GM23338 (cell line): Measurements from ENCODE around the gene PLP2. TPM values are rescaled to one million over a fixed set of nuclear protein-coding genes. Genes with fewer than 3 reads are reported as not detected.

Source experiments
- ATAC-seq: fragments of 200-7000 bp; cut with Tn5 transposase; 3 replicates; pipeline ENCODE4 v1.9.1; 2020
- DNase-seq: peaks from one replicate; pipeline ENCODE4 v3.0.0-alpha.2; 2015; ENCODE audit warnings: low spot score
- H2AFZ ChIP-seq: fragments of 200-600 bp; sonication (generic); 2 replicates; pipeline ENCODE4 v1.8.0; 2016; ENCODE audit warnings: antibody characterized with exemption, mild to moderate bottlenecking, moderate library complexity
- H3F3A ChIP-seq: fragments of 200-600 bp; sonication (generic); replicated peaks from 2 replicates; pipeline ENCODE4 v1.8.0; 2017; ENCODE audit warnings: antibody characterized with exemption, mixed run types, low read depth
- H3K27ac ChIP-seq: fragments of 200-600 bp; sonication (generic); 2 replicates; pipeline ENCODE4 v1.6.1; 2016; ENCODE audit warnings: low read depth
- H3K27me3 ChIP-seq: fragments of 200-600 bp; sonication (generic); 2 replicates; pipeline ENCODE4 v1.8.0; 2016; ENCODE audit warnings: mild to moderate bottlenecking, mixed run types, moderate library complexity; ENCODE audit not compliant: insufficient read depth
- H3K36me3 ChIP-seq: fragments of 200-600 bp; sonication (generic); 2 replicates; pipeline ENCODE4 v1.8.0; 2016; ENCODE audit warnings: mild to moderate bottlenecking; ENCODE audit not compliant: insufficient read depth
- H3K4me1 ChIP-seq: fragments of 200-600 bp; sonication (generic); 2 replicates; pipeline ENCODE4 v1.8.0; 2016; ENCODE audit warnings: mild to moderate bottlenecking, moderate library complexity; ENCODE audit not compliant: insufficient read depth
- H3K4me2 ChIP-seq: fragments of 200-600 bp; sonication (generic); 2 replicates; pipeline ENCODE4 v1.7.1; 2017; ENCODE audit warnings: mixed run types
- H3K4me3 ChIP-seq: fragments of 200-600 bp; sonication (generic); 2 replicates; pipeline ENCODE4 v1.6.1; 2016; ENCODE audit warnings: mixed run types
- H3K79me2 ChIP-seq: fragments of 200-600 bp; sonication (generic); replicated peaks from 2 replicates; pipeline ENCODE4 v1.8.0; 2017; ENCODE audit warnings: mild to moderate bottlenecking; ENCODE audit not compliant: insufficient read depth
- H3K9me2 ChIP-seq: fragments of 200-600 bp; sonication (generic); 2 replicates; pipeline ENCODE4 v1.8.0; 2017; ENCODE audit not compliant: insufficient read depth
- H4K20me1 ChIP-seq: fragments of 200-600 bp; sonication (generic); replicated peaks from 2 replicates; pipeline ENCODE4 v1.8.0; 2017; ENCODE audit warnings: mild to moderate bottlenecking; ENCODE audit not compliant: insufficient read depth
- H3K27ac Mint-ChIP-seq: 2 replicates; pipeline ENCODE4 v1.8.0; 2020; ENCODE audit warnings: inconsistent platforms, mild to moderate bottlenecking, moderate library complexity, mixed read lengths
- H3K27me3 Mint-ChIP-seq: 3 replicates; pipeline ENCODE4 v1.8.0; 2022; ENCODE audit warnings: low read depth, mild to moderate bottlenecking, moderate library complexity, mixed read lengths, inconsistent platforms; ENCODE audit not compliant: insufficient read depth, poor library complexity
- H3K36me3 Mint-ChIP-seq: 3 replicates; pipeline ENCODE4 v1.8.0; 2021; ENCODE audit warnings: low read depth, mild to moderate bottlenecking, inconsistent platforms, moderate library complexity, mixed read lengths
- H3K4me1 Mint-ChIP-seq: 3 replicates; pipeline ENCODE4 v1.8.0; 2020; ENCODE audit warnings: mild to moderate bottlenecking, inconsistent platforms, mixed read lengths
- H3K4me3 Mint-ChIP-seq: 3 replicates; pipeline ENCODE4 v1.8.0; 2021; ENCODE audit warnings: moderate library complexity, mild to moderate bottlenecking, inconsistent platforms, mixed read lengths
- H3K9me3 Mint-ChIP-seq: 3 replicates; pipeline ENCODE4 v1.8.0; 2020; ENCODE audit warnings: moderate library complexity, mild to moderate bottlenecking, inconsistent platforms, mixed read lengths
- CREB1 ChIP-seq: fragments of 250-450 bp; sonication (Bioruptor Pico); IDR thresholded peaks from 2 replicates; pipeline ENCODE4 v1.5.0; 2020; ENCODE audit warnings: low read depth, mild to moderate bottlenecking, moderate library complexity
- EZH2 ChIP-seq: fragments of 200-600 bp; sonication (generic); IDR thresholded peaks from one replicate; pipeline ENCODE4 v1.8.0; 2017; ENCODE audit warnings: antibody characterized with exemption, mild to moderate bottlenecking, low read depth; ENCODE audit not compliant: unreplicated experiment
- NANOG ChIP-seq: IDR thresholded peaks from 2 replicates; pipeline ENCODE4 v1.6.1; 2016; ENCODE audit warnings: antibody characterized with exemption, borderline replicate concordance
- POLR2AphosphoS5 ChIP-seq: IDR thresholded peaks from 2 replicates; pipeline ENCODE4 v1.6.1; 2016; ENCODE audit warnings: antibody characterized with exemption, low read depth
- STAT1 ChIP-seq: IDR thresholded peaks from one replicate; pipeline ENCODE4 v1.6.1; 2016; ENCODE audit warnings: antibody characterized with exemption; ENCODE audit not compliant: unreplicated experiment
- ZNF114 ChIP-seq: fragments of 250-450 bp; sonication (Bioruptor Pico); IDR thresholded peaks from 2 replicates; pipeline ENCODE4 v1.5.0; 2020; ENCODE audit warnings: mild to moderate bottlenecking, moderate library complexity
- ZNF331 ChIP-seq: fragments of 250-450 bp; sonication (Bioruptor Pico); IDR thresholded peaks from 2 replicates; pipeline ENCODE4 v1.5.0; 2020; ENCODE audit warnings: low read depth, mild to moderate bottlenecking, moderate library complexity
- polyA plus RNA-seq: library from polyadenylated mRNA; unstranded; fragments of >200 nt; fragmentation: Nextera tagmentation; extraction: Ambion mirVana; gene quantifications from 2 replicates; pipeline ENCODE4 v1.2.1, GENCODE V29; 2016
- total RNA-seq: library from RNA; depleted of rRNA; stranded (reverse); fragments of >200 nt; shearing (Covaris generic); gene quantifications from 2 replicates; pipeline ENCODE4 v1.2.3, GENCODE V29; 2014
- TF ChIP-seq, protein P1 (sequence below): IDR thresholded peaks from 2 replicates; pipeline ENCODE4 v1.6.1; 2016; ENCODE audit warnings: antibody characterized with exemption
- TF ChIP-seq, protein P2 (sequence below), 2 experiments: fragments of 200-600 bp in 1 of 2; sonication (generic) in 1 of 2; conservative IDR thresholded peaks; 2 replicates each; pipeline versions ENCODE4 v1.5.1 to v1.6.1; 2016 to 2017; ENCODE audit warnings: antibody characterized with exemption in 2 of 2, low read depth in 2 of 2, mild to moderate bottlenecking in 2 of 2, moderate library complexity in 1 of 2

PLP2 gene
- total and polyA plus RNA-seq, 2 experiments from 2014 or later = 3.4 to 9.5 TPM

DNA sequence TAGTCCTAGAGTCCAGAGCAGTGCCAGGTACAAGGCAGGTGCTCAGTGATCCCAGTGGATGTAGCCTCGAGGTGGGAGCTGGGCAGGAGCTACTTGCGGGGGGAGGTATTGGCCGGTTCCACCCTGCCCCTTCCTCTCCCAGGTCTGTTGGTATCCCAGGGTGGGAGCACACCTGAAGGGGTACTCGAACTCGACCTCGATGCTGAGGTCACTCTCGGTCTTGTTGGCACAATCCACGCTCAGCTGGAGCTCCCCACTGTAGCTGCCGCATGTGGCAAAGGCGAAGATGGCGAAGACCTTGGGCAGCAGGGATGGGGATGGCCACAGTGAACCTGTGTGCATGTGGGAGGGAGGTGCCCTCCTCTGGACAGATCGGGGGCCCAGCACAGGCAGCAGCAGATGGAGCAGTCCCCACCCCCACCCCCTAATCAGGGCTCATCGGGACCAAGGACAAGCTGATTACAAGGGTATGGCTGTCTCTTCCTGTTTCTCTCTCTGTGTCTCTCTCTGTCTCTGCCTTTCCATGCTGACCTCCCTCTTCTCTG lies 25.9 kb downstream of the PLP2 start (continued):
- TF ChIP-seq, protein P1, sequence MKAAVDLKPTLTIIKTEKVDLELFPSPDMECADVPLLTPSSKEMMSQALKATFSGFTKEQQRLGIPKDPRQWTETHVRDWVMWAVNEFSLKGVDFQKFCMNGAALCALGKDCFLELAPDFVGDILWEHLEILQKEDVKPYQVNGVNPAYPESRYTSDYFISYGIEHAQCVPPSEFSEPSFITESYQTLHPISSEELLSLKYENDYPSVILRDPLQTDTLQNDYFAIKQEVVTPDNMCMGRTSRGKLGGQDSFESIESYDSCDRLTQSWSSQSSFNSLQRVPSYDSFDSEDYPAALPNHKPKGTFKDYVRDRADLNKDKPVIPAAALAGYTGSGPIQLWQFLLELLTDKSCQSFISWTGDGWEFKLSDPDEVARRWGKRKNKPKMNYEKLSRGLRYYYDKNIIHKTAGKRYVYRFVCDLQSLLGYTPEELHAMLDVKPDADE = no peak
- TF ChIP-seq STAT1 (no peak), NANOG (no peak), EZH2 (no peak), CREB1 (no peak)
- TF ChIP-seq, protein P2, sequence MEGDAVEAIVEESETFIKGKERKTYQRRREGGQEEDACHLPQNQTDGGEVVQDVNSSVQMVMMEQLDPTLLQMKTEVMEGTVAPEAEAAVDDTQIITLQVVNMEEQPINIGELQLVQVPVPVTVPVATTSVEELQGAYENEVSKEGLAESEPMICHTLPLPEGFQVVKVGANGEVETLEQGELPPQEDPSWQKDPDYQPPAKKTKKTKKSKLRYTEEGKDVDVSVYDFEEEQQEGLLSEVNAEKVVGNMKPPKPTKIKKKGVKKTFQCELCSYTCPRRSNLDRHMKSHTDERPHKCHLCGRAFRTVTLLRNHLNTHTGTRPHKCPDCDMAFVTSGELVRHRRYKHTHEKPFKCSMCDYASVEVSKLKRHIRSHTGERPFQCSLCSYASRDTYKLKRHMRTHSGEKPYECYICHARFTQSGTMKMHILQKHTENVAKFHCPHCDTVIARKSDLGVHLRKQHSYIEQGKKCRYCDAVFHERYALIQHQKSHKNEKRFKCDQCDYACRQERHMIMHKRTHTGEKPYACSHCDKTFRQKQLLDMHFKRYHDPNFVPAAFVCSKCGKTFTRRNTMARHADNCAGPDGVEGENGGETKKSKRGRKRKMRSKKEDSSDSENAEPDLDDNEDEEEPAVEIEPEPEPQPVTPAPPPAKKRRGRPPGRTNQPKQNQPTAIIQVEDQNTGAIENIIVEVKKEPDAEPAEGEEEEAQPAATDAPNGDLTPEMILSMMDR (conservative IDR thresholded peaks at IDR 0.05; ENCODE audit: low read depth in 2 of 2) = no peak

DNA sequence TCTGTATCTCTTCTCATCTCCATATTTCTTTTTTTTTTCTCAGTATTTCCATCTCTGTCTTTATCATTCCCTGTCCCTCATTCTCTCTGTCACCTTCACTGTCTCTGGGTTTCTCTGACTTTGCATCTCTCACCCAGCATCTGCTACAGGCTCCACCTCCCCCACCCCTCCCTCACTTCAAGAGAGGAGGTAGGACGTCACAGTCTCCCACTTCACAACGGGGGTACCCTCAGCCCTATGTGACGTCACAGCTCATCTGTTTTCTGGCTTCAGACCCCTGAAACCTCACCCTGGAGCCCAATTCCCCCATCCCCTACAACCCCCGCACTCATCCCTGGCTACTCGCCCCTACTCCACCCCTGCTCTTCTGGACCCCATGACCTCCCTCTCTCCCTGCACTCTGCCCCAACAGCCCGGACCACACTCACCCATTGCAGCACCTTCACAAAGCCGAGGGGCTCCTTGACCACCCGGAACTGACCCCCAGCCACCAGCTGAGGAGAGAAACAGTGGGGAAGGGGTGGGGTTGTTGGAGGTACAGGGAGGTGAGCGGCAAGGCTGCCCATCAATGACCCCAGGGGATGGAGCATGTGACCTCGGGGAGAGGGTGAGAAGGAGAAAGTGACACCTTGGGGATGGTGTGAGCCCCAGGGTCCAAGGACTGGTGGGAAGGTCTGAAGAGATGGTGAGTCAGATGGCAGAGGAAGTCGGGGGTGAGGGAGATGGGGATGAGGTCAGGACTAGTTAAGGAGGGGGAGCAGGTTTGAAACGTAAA lies 27.0 kb downstream of the PLP2 start:
- Histone ChIP-seq H3K4me1 (no peaks in the 10 kb centered on the region), H3K4me3 (peak overlapping the region; percentile 58), H4K20me1 (no peaks in the 10 kb centered on the region), H3F3A (no peaks in the 10 kb centered on the region), H3K4me2 (peak overlapping the region; percentile 79), H3K79me2 (no peaks in the 10 kb centered on the region), H2AFZ (no peak overlapping the region), H3K27ac (no peak overlapping the region), H3K27me3 (no peaks in the 10 kb centered on the region), H3K9me2 (no peaks in the 10 kb centered on the region), H3K36me3 (no peaks in the 10 kb centered on the region)
- Mint-ChIP-seq H3K36me3 (no peaks in the 10 kb centered on the region; the same call in 2 of the 3 replicates), H3K4me3 (peak overlapping the region; percentile 71), H3K4me1 (peaks cover 20% of the 10 kb centered on the region), H3K9me3 (no peaks in the 10 kb centered on the region), H3K27ac (no peak overlapping the region), H3K27me3 (peaks cover 2% of the 10 kb centered on the region)
- TF ChIP-seq CREB1 (peak; percentile 79), EZH2 (no peak)
- ATAC-seq (peak; percentile 14), DNase-seq (peak; percentile 18)

DNA sequence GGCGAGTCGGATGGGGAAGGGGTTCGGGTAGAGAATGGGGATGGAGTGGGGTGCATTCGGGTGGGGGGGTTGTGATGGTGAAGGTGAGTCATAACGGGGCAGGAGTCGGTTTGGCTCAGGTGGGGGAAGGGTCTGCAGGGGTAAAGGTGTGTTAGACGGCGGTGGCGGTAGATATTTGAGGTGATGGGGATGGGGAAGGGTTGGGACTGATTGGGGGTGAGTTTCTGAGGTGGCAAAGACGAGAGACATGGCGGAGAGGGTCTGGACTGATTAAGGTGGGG lies 27.6 kb downstream of the PLP2 start:
- Histone ChIP-seq H3K27me3 (no peaks in the 10 kb centered on the region), H2AFZ (no peak overlapping the region), H3K4me3 (peak overlapping the region; percentile 58), H4K20me1 (no peaks in the 10 kb centered on the region), H3K36me3 (no peaks in the 10 kb centered on the region), H3K79me2 (no peaks in the 10 kb centered on the region), H3K9me2 (no peaks in the 10 kb centered on the region), H3K27ac (no peak overlapping the region), H3K4me1 (no peaks in the 10 kb centered on the region), H3F3A (no peaks in the 10 kb centered on the region), H3K4me2 (peak overlapping the region; percentile 79)
- DNase-seq = no peak
- Mint-ChIP-seq H3K4me3 (peak overlapping the region; percentile 71), H3K4me1 (peaks cover 16% of the 10 kb centered on the region), H3K27me3 (peaks cover 2% of the 10 kb centered on the region), H3K9me3 (no peaks in the 10 kb centered on the region), H3K27ac (no peak overlapping the region), H3K36me3 (no peaks in the 10 kb centered on the region; the same call in 2 of the 3 replicates)
- TF ChIP-seq ZNF331 (CRISPR knock-in tag) (no peak), ZNF114 (CRISPR knock-in tag) (no peak), EZH2 (no peak), POLR2AphosphoS5 (no peak)
- TF ChIP-seq, protein P1 = no peak
- no peak; the same call in 2 of the 3 replicates for ATAC-seq
